NT2/D1 (cell line): Measurements from ENCODE around the gene C11orf87.

ENCODE experiments used
- SUZ12 ChIP-seq: IDR thresholded peaks from 2 replicates; pipeline ENCODE4 v1.6.1; 2011; ENCODE audit not compliant: insufficient read length, insufficient read depth; ENCODE audit errors: extremely low read depth
- YY1 ChIP-seq: IDR thresholded peaks from 2 replicates; pipeline ENCODE4 v1.6.1; 2011; ENCODE audit not compliant: insufficient read length, insufficient read depth
- ZNF274 ChIP-seq: IDR thresholded peaks from 2 replicates; pipeline ENCODE4 v1.6.1; 2011; ENCODE audit warnings: mild to moderate bottlenecking, low read depth, low read length

- no peak for TF ChIP-seq YY1
- no peak for TF ChIP-seq ZNF274
- TF ChIP-seq SUZ12: no peak
Measured at GRCh38 chr11:109426442-109427240, 4.7 kb downstream of the C11orf87 start.
